ENCODE data around the gene GSG1L2.

DNA sequence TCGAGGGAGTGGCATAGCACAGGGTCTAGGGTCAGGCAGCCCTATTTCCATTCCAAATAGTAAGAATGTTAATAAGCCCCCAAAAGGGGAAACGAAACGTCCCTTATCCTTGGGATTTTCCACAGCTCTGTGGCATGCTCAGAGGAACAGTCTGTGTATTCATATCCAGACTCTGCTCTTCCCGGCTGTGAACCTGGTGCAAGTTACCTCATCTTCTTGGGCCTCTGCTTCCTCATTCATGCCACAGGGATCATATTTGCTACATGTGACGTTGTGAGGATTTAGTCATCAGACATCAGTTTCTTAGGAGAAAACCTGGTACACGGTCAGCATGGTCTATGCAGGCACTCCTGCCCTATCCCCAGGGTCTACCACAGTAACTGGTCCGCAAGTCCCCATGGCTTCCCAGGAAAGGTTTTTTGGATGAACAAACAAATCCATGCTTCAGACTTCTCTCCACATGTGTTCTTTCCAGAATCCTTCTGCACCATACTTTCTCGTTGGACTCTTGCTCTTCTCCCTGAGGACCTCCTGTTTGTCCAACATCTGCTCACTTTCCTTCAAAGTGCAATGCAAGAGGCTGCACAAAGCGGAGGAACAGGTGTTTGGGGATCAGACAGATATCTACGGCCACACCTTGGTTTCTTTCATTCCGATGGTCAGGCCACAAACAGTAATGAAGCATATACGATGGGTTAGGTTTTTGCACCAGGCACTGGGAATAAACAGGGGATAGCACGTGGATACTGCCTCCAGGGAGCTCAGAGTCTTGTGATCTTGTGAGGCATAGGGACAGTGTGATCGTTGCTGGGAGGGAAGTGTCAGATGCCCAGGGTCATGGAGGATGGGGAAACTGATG lies 21.5 kb upstream of the GSG1L2 start:
- TF ChIP-seq, protein P1, sequence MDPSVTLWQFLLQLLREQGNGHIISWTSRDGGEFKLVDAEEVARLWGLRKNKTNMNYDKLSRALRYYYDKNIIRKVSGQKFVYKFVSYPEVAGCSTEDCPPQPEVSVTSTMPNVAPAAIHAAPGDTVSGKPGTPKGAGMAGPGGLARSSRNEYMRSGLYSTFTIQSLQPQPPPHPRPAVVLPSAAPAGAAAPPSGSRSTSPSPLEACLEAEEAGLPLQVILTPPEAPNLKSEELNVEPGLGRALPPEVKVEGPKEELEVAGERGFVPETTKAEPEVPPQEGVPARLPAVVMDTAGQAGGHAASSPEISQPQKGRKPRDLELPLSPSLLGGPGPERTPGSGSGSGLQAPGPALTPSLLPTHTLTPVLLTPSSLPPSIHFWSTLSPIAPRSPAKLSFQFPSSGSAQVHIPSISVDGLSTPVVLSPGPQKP (IDR thresholded peaks at IDR 0.05; ENCODE audit: low read depth, low read length), result no peak
- TF ChIP-seq, protein P2, sequence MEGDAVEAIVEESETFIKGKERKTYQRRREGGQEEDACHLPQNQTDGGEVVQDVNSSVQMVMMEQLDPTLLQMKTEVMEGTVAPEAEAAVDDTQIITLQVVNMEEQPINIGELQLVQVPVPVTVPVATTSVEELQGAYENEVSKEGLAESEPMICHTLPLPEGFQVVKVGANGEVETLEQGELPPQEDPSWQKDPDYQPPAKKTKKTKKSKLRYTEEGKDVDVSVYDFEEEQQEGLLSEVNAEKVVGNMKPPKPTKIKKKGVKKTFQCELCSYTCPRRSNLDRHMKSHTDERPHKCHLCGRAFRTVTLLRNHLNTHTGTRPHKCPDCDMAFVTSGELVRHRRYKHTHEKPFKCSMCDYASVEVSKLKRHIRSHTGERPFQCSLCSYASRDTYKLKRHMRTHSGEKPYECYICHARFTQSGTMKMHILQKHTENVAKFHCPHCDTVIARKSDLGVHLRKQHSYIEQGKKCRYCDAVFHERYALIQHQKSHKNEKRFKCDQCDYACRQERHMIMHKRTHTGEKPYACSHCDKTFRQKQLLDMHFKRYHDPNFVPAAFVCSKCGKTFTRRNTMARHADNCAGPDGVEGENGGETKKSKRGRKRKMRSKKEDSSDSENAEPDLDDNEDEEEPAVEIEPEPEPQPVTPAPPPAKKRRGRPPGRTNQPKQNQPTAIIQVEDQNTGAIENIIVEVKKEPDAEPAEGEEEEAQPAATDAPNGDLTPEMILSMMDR (IDR thresholded peaks at IDR 0.05), result no peak
- TF ChIP-seq, protein P3, sequence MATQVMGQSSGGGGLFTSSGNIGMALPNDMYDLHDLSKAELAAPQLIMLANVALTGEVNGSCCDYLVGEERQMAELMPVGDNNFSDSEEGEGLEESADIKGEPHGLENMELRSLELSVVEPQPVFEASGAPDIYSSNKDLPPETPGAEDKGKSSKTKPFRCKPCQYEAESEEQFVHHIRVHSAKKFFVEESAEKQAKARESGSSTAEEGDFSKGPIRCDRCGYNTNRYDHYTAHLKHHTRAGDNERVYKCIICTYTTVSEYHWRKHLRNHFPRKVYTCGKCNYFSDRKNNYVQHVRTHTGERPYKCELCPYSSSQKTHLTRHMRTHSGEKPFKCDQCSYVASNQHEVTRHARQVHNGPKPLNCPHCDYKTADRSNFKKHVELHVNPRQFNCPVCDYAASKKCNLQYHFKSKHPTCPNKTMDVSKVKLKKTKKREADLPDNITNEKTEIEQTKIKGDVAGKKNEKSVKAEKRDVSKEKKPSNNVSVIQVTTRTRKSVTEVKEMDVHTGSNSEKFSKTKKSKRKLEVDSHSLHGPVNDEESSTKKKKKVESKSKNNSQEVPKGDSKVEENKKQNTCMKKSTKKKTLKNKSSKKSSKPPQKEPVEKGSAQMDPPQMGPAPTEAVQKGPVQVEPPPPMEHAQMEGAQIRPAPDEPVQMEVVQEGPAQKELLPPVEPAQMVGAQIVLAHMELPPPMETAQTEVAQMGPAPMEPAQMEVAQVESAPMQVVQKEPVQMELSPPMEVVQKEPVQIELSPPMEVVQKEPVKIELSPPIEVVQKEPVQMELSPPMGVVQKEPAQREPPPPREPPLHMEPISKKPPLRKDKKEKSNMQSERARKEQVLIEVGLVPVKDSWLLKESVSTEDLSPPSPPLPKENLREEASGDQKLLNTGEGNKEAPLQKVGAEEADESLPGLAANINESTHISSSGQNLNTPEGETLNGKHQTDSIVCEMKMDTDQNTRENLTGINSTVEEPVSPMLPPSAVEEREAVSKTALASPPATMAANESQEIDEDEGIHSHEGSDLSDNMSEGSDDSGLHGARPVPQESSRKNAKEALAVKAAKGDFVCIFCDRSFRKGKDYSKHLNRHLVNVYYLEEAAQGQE (IDR thresholded peaks at IDR 0.05), result no peak
- TF ChIP-seq NR3C1 (IDR thresholded peaks at IDR 0.05) (no peak), CBX2 (IDR thresholded peaks at IDR 0.05; ENCODE audit: borderline replicate concordance, low read depth) (no peak), RCOR1 (IDR thresholded peaks at IDR 0.05; ENCODE audit: low read depth, low read length) (no peak), HOXA7 (CRISPR knock-in tag; IDR thresholded peaks at IDR 0.05) (no peak), NFE2L2 (conservative IDR thresholded peaks at IDR 0.05; ENCODE audit: low read length) (no peak), CHD2 (IDR thresholded peaks at IDR 0.05; ENCODE audit: low read length, partially characterized antibody) (no peak), POLR2A (IDR thresholded peaks at IDR 0.05; ENCODE audit: low read length) (no peak), SMC3 (IDR thresholded peaks at IDR 0.05) (no peak), ESRRA (IDR thresholded peaks at IDR 0.05; ENCODE audit: borderline replicate concordance, low read length) (no peak)
- TF ChIP-seq, protein P4, sequence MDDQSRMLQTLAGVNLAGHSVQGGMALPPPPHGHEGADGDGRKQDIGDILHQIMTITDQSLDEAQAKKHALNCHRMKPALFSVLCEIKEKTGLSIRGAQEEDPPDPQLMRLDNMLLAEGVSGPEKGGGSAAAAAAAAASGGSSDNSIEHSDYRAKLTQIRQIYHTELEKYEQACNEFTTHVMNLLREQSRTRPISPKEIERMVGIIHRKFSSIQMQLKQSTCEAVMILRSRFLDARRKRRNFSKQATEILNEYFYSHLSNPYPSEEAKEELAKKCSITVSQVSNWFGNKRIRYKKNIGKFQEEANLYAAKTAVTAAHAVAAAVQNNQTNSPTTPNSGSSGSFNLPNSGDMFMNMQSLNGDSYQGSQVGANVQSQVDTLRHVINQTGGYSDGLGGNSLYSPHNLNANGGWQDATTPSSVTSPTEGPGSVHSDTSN (IDR thresholded peaks at IDR 0.05), result no peak
- TF ChIP-seq, protein P5, sequence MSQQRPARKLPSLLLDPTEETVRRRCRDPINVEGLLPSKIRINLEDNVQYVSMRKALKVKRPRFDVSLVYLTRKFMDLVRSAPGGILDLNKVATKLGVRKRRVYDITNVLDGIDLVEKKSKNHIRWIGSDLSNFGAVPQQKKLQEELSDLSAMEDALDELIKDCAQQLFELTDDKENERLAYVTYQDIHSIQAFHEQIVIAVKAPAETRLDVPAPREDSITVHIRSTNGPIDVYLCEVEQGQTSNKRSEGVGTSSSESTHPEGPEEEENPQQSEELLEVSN (IDR thresholded peaks at IDR 0.05; ENCODE audit: borderline replicate concordance, low read depth), result no peak

Measured in A549 (cell line).